Colon (tissue), 2 donors: ENCODE measurements around the gene CEPT1.

Experiments used
- FAIRE-seq: peaks from 2 replicates; lab custom pipeline; 2012; peaks lifted over from hg19 to GRCh38; lab: Jason Lieb, UNC
- donor health status: control.
- donor health status: control.

The CEPT1 gene

GRCh38 chr1:111228748-111229126 is 88.7 kb downstream of the CEPT1 start:
- no peak for FAIRE-seq

- no peak for FAIRE-seq
Measured at GRCh38 chr1:111232134-111232533, 92.1 kb downstream of the CEPT1 start.

- no peak for FAIRE-seq
Measured at GRCh38 chr1:111234258-111234657, 94.2 kb downstream of the CEPT1 start.
